Neural cell (in vitro differentiated cells): Measurements from ENCODE around the gene PDAP1.

Experiments used
- EZH2 ChIP-seq: fragments of 200-600, 300-800 bp; shearing (Covaris generic), sonication (generic); IDR thresholded peaks from 2 replicates; pipeline ENCODE4 v1.6.1; 2014; ENCODE audit warnings: antibody characterized with exemption, low read length, borderline replicate concordance, mild to moderate bottlenecking; ENCODE audit not compliant: insufficient read depth, poor library complexity, severe bottlenecking
- REST ChIP-seq: IDR thresholded peaks from 2 replicates; pipeline ENCODE4 v1.6.1; 2012; ENCODE audit warnings: borderline replicate concordance
- TF ChIP-seq, protein P1 (sequence below): fragments of 450-650 bp; IDR thresholded peaks from 2 replicates; pipeline ENCODE4 v1.5.1; 2014; ENCODE audit warnings: antibody characterized with exemption, mild to moderate bottlenecking, moderate library complexity; ENCODE audit not compliant: poor library complexity, severe bottlenecking

GRCh38 chr7:99424932-99425730 lies 16.7 kb upstream of the PDAP1 start:
- TF ChIP-seq, protein P1, sequence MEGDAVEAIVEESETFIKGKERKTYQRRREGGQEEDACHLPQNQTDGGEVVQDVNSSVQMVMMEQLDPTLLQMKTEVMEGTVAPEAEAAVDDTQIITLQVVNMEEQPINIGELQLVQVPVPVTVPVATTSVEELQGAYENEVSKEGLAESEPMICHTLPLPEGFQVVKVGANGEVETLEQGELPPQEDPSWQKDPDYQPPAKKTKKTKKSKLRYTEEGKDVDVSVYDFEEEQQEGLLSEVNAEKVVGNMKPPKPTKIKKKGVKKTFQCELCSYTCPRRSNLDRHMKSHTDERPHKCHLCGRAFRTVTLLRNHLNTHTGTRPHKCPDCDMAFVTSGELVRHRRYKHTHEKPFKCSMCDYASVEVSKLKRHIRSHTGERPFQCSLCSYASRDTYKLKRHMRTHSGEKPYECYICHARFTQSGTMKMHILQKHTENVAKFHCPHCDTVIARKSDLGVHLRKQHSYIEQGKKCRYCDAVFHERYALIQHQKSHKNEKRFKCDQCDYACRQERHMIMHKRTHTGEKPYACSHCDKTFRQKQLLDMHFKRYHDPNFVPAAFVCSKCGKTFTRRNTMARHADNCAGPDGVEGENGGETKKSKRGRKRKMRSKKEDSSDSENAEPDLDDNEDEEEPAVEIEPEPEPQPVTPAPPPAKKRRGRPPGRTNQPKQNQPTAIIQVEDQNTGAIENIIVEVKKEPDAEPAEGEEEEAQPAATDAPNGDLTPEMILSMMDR: no peak
- no peak for TF ChIP-seq EZH2
- TF ChIP-seq REST: no peak
